Brain microvascular endothelial cell (primary cell): ENCODE measurements around the gene ARHGAP10.

Source experiments
- DNase-seq: peaks from one replicate; pipeline ENCODE4 v3.0.0-alpha.2; 2020
- H3K27ac ChIP-seq: fragments of 250-450 bp; sonication (Bioruptor Pico); 2 replicates; pipeline ENCODE4 v1.5.1; 2020; ENCODE audit warnings: mild to moderate bottlenecking, moderate library complexity
- H3K27me3 ChIP-seq: fragments of 250-450 bp; sonication (Bioruptor Pico); replicated peaks from 2 replicates; pipeline ENCODE4 v1.5.1; 2020; ENCODE audit warnings: mild to moderate bottlenecking
- H3K36me3 ChIP-seq: fragments of 250-450 bp; sonication (Bioruptor Pico); replicated peaks from 2 replicates; pipeline ENCODE4 v1.5.1; 2020; ENCODE audit warnings: mild to moderate bottlenecking
- H3K4me3 ChIP-seq: 2 replicates; pipeline ENCODE4 v1.5.1; 2011; ENCODE audit warnings: low read depth, mild to moderate bottlenecking, control low read depth, low read length, moderate library complexity
- in situ Hi-C: cut with HindIII; loops from 2 replicates; pipeline ENCODE4 v1.10.0; 2017; ENCODE audit warnings: low sequenced_read_pairs, low pct_ligation_motif_present
- TF ChIP-seq, protein P1 (sequence below): IDR thresholded peaks from 2 replicates; pipeline ENCODE4 v1.5.1; 2011; ENCODE audit warnings: low read depth, mild to moderate bottlenecking, moderate library complexity, low read length, control low read depth, inconsistent platforms; ENCODE audit errors: missing control alignments

ARHGAP10 gene

DNA sequence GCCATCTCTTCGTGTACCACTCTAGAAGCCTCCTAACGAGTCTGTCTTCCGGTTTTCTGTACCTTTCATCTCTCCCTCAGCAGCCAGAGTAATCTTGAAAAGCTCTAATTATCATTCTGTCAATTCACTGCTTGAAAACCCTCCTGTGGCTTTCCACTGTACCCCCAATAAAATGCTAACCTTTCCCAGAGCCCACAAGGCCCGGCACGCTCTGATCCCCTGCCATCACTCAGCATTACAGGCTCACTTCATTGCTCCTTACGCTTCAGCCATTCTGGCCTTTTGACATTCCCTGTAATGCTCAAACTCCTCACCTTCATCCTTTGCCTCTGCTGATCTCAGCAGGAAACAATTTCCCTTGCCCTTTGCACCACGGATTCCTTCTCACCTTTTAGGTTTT, 112.9 kb downstream of the ARHGAP10 start:
- in situ Hi-C loops: no loop called here

DNA sequence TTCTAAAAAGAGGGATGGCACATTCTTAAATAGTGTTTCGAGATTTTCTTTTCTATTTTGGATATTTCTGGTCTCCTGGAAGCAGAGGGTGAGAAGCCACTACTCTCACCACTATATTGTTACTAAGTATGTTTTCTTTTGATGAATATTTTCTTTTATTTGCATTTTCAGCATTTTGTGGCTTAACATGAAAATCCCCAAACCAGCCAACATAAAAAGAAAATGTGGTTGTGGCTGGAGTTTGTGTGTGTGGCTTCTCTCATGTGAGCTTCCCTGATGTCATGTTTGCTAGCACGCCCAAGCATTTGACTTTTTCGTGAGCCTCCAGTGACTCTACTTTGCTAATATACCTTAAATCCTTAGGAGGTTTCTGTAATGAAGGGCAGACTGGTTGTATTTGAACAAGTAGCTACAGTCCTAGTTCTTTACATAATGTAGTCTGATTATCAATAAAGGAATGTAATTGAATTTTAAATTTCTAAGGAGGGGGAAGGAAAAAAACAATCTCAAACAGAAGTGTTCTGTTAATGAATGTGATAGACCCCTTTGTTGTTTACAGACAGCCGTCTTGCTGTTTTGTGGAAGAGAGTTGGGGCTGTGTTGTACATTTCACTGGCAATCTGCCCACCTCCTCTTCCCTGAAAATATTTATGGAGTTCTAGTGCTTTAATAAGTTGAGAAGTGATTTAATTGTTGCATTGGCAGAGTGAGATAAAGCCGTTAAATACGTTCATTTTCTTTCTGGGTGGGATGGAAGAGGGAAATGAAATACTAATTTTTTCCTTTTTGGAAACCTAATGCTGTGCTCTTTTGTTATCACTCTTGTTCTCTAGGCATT, 114.6 kb downstream of the ARHGAP10 start:
- H3K36me3 ChIP-seq: peaks cover 9% of the 10 kb centered on the region
- H3K27me3 ChIP-seq: no peaks in the 10 kb centered on the region
- H3K4me3 ChIP-seq: no peak overlapping the region
- DNase-seq: no peak
- TF ChIP-seq, protein P1, sequence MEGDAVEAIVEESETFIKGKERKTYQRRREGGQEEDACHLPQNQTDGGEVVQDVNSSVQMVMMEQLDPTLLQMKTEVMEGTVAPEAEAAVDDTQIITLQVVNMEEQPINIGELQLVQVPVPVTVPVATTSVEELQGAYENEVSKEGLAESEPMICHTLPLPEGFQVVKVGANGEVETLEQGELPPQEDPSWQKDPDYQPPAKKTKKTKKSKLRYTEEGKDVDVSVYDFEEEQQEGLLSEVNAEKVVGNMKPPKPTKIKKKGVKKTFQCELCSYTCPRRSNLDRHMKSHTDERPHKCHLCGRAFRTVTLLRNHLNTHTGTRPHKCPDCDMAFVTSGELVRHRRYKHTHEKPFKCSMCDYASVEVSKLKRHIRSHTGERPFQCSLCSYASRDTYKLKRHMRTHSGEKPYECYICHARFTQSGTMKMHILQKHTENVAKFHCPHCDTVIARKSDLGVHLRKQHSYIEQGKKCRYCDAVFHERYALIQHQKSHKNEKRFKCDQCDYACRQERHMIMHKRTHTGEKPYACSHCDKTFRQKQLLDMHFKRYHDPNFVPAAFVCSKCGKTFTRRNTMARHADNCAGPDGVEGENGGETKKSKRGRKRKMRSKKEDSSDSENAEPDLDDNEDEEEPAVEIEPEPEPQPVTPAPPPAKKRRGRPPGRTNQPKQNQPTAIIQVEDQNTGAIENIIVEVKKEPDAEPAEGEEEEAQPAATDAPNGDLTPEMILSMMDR: no peak
- no peak overlapping the region for H3K27ac ChIP-seq
- in situ Hi-C loops: no loop called here

More for the DNA sequence above, 112.9 kb downstream of the ARHGAP10 start:
- Histone ChIP-seq H3K4me3 (no peak overlapping the region), H3K36me3 (peaks cover 3% of the 10 kb centered on the region), H3K27ac (no peak overlapping the region), H3K27me3 (no peaks in the 10 kb centered on the region)
- TF ChIP-seq, protein P1: no peak
- no peak for DNase-seq

DNA sequence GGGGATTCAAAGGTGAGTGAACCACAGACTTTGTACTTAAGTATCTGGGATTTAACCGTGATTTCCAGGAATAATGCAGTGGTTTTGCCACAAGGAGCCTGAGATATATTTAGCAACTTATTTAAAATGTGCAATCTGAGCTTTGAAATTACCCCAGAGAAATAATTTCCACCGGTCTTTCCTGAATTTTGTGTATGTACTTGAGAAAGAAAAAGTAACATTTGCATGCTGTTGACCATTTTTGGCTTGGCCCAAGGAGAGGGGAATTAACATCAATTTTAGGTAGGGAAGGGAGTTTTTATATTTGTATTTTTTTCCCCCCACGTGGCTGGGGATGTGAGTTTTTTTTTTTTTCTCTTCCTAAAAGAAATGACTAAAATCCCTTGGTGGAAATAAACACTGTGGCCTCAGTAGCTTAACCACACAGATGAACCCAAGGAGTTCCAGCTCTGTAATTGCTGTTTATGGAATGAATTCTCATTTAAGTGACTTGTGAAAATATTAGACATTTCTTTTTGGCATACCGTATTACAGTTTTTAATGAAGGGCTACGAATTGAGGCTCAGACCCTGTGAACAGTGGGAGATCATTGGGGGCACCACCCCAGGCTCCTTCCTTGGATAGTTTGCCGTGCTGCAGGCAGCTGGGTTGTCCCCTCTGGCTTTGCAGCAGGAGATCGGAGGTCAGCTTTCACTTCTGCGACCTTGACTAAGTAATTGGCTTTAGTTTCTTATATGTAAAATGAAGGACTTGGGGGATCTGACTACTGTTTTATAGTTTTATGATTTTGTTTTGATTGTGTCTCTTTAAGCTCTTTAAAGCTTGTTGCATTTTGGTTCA, 116.1 kb downstream of the ARHGAP10 start:
- Histone ChIP-seq H3K27me3 (no peaks in the 10 kb centered on the region), H3K36me3 (peaks cover 9% of the 10 kb centered on the region), H3K27ac (no peak overlapping the region), H3K4me3 (no peak overlapping the region)
- in situ Hi-C loops: no loop called here
- TF ChIP-seq, protein P1: no peak
- DNase-seq: no peak

DNA sequence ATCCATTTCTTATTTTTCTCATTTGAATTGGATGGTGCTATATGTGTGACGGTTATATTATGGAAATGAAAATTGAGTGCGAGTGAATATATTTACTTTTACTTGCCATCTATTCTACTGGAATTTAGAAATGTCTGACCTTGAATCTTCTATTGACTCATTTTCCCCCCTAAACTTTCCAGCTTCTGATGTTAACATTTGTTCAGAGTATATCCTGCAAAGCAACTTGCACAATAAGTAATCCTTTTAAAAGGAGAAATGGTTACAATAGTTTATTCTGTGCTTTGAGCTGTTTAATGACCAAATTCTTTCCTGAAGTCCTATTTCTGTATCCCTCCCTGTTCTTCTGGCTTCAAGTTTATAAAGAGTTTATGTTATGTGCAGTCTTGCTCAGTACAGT, 116.7 kb downstream of the ARHGAP10 start:
- peaks cover 9% of the 10 kb centered on the region for H3K36me3 ChIP-seq
- no peak for DNase-seq
- in situ Hi-C loops: no loop called here
- no peak overlapping the region for H3K4me3 ChIP-seq
- TF ChIP-seq, protein P1: no peak
- no peak overlapping the region for H3K27ac ChIP-seq
- H3K27me3 ChIP-seq: no peaks in the 10 kb centered on the region

DNA sequence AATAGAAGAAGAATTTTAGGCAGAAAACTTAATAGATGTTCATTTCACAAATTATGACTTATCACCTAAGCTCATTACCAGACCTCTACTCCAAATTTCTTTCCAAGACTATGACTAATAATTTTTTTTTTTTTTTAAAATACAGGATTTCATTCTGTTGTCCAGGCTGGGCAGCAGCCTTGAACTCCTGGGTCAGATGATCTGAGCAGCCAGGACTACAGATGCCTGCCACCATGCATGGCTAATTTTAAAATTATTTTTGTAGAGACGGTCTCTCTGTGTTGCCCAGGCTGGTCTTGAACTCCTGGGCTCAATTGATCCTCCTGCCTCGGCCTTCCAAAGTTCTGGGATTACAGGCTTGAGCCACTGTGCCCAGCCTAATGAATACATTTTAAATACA, 119.2 kb downstream of the ARHGAP10 start:
- no peak for DNase-seq
- Histone ChIP-seq H3K27me3 (no peaks in the 10 kb centered on the region), H3K36me3 (peaks cover 9% of the 10 kb centered on the region), H3K27ac (no peak overlapping the region), H3K4me3 (no peak overlapping the region)
- TF ChIP-seq, protein P1: no peak
- in situ Hi-C loops: loop anchor here (25.0 kb wide), 1 partner anchor 139 kb away; no protein-coding TSS in a partner anchor
